GM19193 (cell line): ENCODE measurements around the gene JMJD6.

Source experiments
- POLR2A ChIP-seq: IDR thresholded peaks from 4 replicates; pipeline ENCODE4 v1.6.1; 2011; ENCODE audit not compliant: insufficient read depth, insufficient read length; ENCODE audit errors: extremely low read depth

The JMJD6 gene

GRCh38 chr17:76691379-76692191 lies 34.8 kb downstream of the JMJD6 start:
- TF ChIP-seq POLR2A, result no peak

DNA sequence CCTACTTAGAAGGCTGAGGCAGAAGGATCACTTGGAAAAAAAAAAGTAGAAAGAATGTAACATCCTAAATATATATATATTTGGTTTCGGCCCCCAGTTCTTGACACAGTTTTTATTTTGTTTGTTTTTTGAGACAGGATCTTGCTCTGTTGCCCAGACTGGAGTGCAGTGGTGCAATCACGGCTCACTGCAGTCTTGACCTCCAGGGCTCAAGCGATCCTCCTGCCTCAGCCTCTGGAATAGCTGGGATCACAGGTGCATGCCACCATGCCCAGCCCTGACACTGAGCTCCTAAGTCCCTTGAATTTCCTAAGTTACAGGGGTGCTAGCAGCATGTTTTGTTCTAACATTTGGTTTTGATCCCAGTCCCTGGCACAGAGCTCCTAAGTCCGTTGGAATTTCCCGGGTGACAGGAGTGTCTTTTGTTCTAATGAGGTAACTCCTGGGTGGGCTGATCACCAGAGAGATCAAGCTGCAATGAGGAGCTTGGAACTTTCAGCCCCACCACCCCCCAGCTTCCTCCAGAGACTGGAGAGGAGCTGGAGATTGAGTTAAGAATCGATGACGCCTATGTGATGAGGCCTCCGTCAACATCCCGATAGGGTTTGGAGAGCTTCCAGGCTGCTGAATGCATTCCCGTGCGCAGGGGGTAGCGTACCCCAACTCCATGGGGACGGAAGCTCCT lies 35.7 kb downstream of the JMJD6 start:
- no peak for TF ChIP-seq POLR2A

GRCh38 chr17:76689859-76690258 lies 36.5 kb downstream of the JMJD6 start:
- no peak for TF ChIP-seq POLR2A

GRCh38 chr17:76688165-76688622 lies 38.2 kb downstream of the JMJD6 start:
- no peak for TF ChIP-seq POLR2A

GRCh38 chr17:76687298-76688164 lies 38.9 kb downstream of the JMJD6 start:
- no peak for TF ChIP-seq POLR2A

DNA sequence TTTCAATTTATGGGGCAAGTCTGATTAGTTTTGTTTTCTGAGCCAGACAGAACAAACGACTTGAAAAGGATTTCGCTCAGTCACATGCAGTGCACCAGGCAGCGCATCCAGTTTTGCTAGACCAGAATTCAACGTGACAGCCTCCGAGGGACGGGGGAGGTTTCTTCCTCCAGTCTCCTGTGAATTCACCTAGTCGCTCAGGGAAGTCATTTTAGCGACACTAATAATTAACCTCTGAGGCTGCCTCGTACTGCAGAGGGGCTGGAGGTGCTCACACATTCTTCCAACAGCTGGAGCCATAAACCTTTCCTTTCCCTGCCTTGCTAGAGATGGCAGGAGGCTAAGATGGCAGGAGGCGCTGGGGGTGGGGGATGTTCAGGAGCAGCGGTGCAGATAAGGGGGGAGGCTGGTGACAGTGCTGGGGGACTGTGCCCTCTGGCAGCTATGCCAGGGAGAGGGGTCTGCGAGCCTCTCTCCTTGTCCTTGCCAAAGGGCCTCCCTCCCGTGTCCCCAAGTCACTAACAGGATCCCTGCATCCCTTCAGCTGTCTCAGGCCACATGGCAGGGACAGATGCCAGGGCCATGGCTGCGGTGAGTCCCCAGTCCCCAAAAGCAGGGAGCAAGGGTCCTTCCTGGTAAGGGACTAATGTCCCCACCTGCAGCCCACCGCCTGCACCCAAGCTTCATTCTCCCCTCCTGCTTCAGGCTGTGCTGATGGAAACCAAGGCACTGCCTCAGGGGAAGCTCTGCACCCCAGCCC lies 39.7 kb downstream of the JMJD6 start:
- TF ChIP-seq POLR2A, result no peak

DNA sequence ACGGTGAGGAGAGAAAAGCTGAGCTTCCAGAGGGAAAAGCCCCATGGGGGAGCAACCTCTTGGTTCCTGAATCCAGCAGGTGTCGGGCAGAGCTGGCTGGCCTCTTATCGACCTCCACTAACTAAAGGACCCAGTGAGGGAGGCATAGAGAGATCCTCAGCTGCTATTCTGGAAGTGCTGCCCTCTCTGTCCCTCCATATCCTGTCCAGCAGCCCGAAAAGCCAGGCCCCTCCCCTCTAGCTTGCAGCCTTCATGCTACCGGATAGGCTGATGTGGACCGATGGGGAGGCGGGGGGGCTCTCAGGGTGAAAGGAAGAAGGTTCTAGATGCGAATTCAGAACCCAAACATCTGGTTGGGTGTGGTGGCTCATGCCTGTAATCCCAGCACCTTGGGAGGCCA lies 40.6 kb downstream of the JMJD6 start:
- TF ChIP-seq POLR2A, result no peak

DNA sequence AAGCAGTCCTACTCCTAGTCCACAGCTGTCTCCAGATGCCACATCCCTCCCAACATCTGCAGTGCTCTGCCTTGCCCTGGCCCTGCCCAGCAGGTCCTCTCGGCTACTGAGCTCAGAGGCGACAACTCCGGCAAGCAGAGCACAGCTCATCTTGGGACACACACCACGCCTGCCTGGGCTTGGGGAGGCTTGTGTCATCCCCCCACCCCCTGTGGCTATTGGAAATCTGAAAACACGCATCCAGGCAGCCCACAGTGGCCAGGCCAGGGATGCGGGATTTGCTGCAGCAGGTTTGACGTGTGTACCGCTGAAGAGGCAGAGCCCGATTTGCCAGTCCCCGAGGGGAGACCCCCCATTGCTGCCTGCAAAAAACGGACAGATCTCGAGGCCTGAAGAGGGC lies 41.0 kb downstream of the JMJD6 start:
- no peak for TF ChIP-seq POLR2A

DNA sequence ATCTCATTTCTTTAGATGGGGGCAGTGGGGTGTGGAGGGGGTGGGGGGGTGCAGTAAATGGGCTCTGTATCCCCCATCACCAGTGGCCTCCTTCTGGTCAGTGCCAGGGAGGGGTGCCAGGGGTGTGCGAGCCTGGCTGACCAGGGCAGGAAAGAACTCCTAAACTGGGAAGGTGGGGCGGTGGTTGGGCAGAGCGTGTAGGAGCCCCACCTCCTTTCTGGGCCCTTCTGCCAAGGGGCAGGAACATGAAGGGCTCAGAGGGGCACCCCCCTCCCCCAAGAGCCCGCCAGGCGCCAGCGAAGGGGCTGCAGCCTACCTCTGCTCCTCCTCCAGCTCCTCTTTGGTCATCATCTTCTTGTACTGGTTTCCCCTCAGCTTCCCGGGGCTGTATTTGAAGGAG lies 41.6 kb downstream of the JMJD6 start:
- no peak for TF ChIP-seq POLR2A

GRCh38 chr17:76683921-76684745 lies 42.3 kb downstream of the JMJD6 start:
- TF ChIP-seq POLR2A, result no peak

DNA sequence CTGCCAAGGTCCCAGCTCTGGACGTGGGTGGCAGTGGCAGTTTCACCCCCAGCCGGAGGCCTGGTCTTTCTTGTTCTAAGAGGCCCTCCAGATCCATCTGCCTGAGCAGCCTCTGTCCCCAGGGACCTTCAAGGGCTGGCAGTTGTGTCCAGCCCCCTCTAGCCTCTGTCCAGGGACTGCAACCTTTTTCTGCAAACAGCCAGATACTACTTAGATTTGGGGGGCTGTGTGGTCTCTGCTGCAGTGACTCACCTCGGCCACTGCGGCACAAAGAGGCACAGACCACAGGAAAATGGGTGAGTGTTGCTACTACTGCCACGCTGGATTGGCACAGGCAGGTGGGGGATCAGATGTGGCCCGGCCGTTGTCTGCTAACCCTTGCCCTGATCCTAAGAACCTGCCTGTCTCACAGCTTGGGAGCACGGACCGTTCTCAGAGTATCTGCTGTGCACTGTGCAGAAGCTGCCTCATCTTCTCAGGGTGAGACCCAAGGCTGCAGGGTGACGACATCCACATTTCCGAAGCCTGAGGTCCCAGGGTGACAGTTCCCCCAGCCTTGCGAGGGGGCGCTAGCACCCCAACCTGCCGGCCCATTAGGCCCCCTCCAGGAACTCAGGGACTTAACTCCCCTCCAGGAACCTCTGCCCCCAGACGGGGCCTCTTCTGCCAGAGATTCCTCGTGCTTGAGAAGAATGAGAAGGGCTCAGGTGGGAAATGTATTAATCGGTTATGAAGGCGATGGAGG lies 43.2 kb downstream of the JMJD6 start:
- TF ChIP-seq POLR2A, result no peak

DNA sequence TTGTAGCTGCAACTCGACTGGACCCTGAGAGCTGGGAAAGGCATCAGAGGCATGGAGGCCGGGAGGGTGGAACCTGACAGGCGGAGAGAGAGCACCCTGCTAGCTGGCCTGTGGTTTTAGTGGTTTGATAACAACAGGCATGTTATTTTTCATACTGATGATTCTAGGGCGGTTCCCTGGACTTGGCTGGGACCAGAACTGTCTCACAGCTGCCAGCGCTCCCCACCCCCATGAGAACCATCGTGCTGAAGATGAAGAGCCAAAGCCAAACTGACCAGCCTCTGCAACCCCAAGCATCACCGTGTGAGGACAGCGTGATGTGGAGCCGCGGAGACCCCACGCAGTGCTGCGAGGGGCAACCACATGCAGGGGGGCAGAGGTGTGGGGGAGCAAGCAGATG lies 44.1 kb downstream of the JMJD6 start:
- TF ChIP-seq POLR2A, result no peak
